Gastroesophageal sphincter (tissue), 4 donors: ENCODE data around the gene DRD2. TPM values are rescaled to one million over a fixed set of nuclear protein-coding genes. Genes with fewer than 3 reads are reported as not detected.

Source experiments
- ATAC-seq: fragments of 150-250 bp; one replicate; pipeline ENCODE4 v1.9.1; 2016; ENCODE audit warnings: mild to moderate bottlenecking, moderate library complexity
- H3K27ac ChIP-seq, 4 donors: fragments of 200-600 bp; sonication (generic) in 3 of 4; 1 replicate in 3 of 4; 2 replicates in 1 of 4; pipeline ENCODE4 v1.5.1; 2016 to 2019
- H3K27me3 ChIP-seq: fragments of 200-600 bp; sonication (generic); one replicate; pipeline ENCODE4 v1.5.1; 2019
- H3K36me3 ChIP-seq, 2 donors: fragments of 200-600 bp; sonication (generic); one replicate each; pipeline ENCODE4 v1.5.1; 2019; ENCODE audit warnings: control low read depth in 1 of 2
- H3K4me1 ChIP-seq, 3 donors: fragments of 200-600 bp; sonication (generic); 1 replicate in 2 of 3; 2 replicates in 1 of 3; pipeline ENCODE4 v1.5.1; 2016 to 2019; ENCODE audit warnings: control low read depth in 2 of 3
- H3K4me3 ChIP-seq, 2 donors: fragments of 200-600 bp; sonication (generic); one replicate each; pipeline ENCODE4 v1.5.1; 2019; ENCODE audit warnings: mild to moderate bottlenecking in 1 of 2, moderate library complexity in 1 of 2
- H3K9me3 ChIP-seq, 3 donors: fragments of 200-600 bp; sonication (generic); one replicate each; pipeline ENCODE4 v1.5.1; 2017 to 2019; ENCODE audit warnings: control low read depth in 2 of 3
- CTCF ChIP-seq, 4 experiments: fragments of 200-600 bp in 2 of 4; fragments of 450-650 bp in 2 of 4; sonication (generic) in 1 of 4; IDR thresholded peaks; one replicate each; pipeline ENCODE4 v1.5.1; 2017 to 2019; ENCODE audit warnings: antibody characterized with exemption in 4 of 4, mild to moderate bottlenecking in 2 of 4, moderate library complexity in 2 of 4
- EP300 ChIP-seq: sonication (generic); formaldehyde crosslinking; IDR thresholded peaks from one replicate; pipeline ENCODE4 v1.6.1; 2017; ENCODE audit warnings: antibody characterized with exemption, mild to moderate bottlenecking
- POLR2A ChIP-seq, 2 donors: fragments of 450-650 bp; IDR thresholded peaks; one replicate each; pipeline ENCODE4 v1.6.1; 2017; ENCODE audit warnings: antibody characterized with exemption in 2 of 2, mild to moderate bottlenecking in 2 of 2, moderate library complexity in 1 of 2
- POLR2AphosphoS5 ChIP-seq: sonication (generic); formaldehyde crosslinking; IDR thresholded peaks from one replicate; pipeline ENCODE4 v1.6.1; 2017; ENCODE audit warnings: antibody characterized with exemption
- WGBS, 2 donors: methylation state at CpG; one replicate each; pipeline ENCODE4 v1.1.5; 2018; ENCODE audit warnings: low coverage in 1 of 2; 5-methylcytosine and 5-hydroxymethylcytosine counted together
- total RNA-seq, 4 donors: library from RNA; depleted of rRNA; stranded (reverse); fragments of >200 nt; gene quantifications; one replicate each; pipeline ENCODE4 v1.1.0, GENCODE V29; 2016

The DRD2 gene
- total RNA-seq, 4 donors from 2014 or later, result 0.13 to 0.35 TPM; not detected in 2

- Histone ChIP-seq H3K4me1 (no peaks in the 10 kb centered on the region), H3K27me3 (no peaks in the 10 kb centered on the region), H3K36me3 (no peaks in the 10 kb centered on the region), H3K27ac (no peak overlapping the region), H3K9me3 (no peaks in the 10 kb centered on the region), H3K4me3 (no peak overlapping the region)
- 79 to 85% methylated on average over 2 to 9 of the region's 16 CpGs for WGBS, 2 donors
- no peak for ATAC-seq
- TF ChIP-seq POLR2AphosphoS5 (no peak), POLR2A (IDR thresholded peaks at IDR 0.05) (no peak), EP300 (no peak), CTCF (IDR thresholded peaks at IDR 0.05) (no peak)
Measured at GRCh38 chr11:113415343-113415742, 59.9 kb downstream of the DRD2 start.

- no peak for ATAC-seq
- no peaks in the 10 kb centered on the region for H3K36me3 ChIP-seq
- WGBS, 2 donors, result no CpG with 5 or more reads among the region's 9 CpGs
- H3K27me3 ChIP-seq, result no peaks in the 10 kb centered on the region
- H3K9me3 ChIP-seq, result no peaks in the 10 kb centered on the region
- TF ChIP-seq EP300 (no peak), CTCF (IDR thresholded peaks at IDR 0.05) (no peak), POLR2AphosphoS5 (no peak), POLR2A (IDR thresholded peaks at IDR 0.05) (no peak)
- H3K4me1 ChIP-seq, result no peaks in the 10 kb centered on the region
- H3K27ac ChIP-seq, result no peak overlapping the region
- H3K4me3 ChIP-seq, result no peak overlapping the region
Measured at GRCh38 chr11:113412675-113413074, 62.5 kb downstream of the DRD2 start.

GRCh38 chr11:113411536-113411935 is 63.7 kb downstream of the DRD2 start:
- no peak for ATAC-seq
- H3K4me1 ChIP-seq, result no peaks in the 10 kb centered on the region
- H3K9me3 ChIP-seq, result no peaks in the 10 kb centered on the region
- no peaks in the 10 kb centered on the region for H3K36me3 ChIP-seq
- no peaks in the 10 kb centered on the region for H3K27me3 ChIP-seq
- no peak overlapping the region for H3K4me3 ChIP-seq
- 80% methylated on average over 1 of the region's 3 CpGs; no CpG with 5 or more reads in 1 of the 2 donors for WGBS, 2 donors
- H3K27ac ChIP-seq, result no peak overlapping the region
- TF ChIP-seq POLR2A (IDR thresholded peaks at IDR 0.05) (no peak), CTCF (IDR thresholded peaks at IDR 0.05) (no peak), POLR2AphosphoS5 (no peak), EP300 (no peak)

- TF ChIP-seq EP300 (no peak), POLR2AphosphoS5 (no peak), POLR2A (IDR thresholded peaks at IDR 0.05) (no peak), CTCF (IDR thresholded peaks at IDR 0.05) (no peak)
- H3K4me1 ChIP-seq, result no peaks in the 10 kb centered on the region
- no peak overlapping the region for H3K4me3 ChIP-seq
- H3K36me3 ChIP-seq, result no peaks in the 10 kb centered on the region
- H3K27ac ChIP-seq, result no peak overlapping the region
- H3K27me3 ChIP-seq, result no peaks in the 10 kb centered on the region
- WGBS, 2 donors, result 85% methylated on average over 6 of the region's 21 CpGs; no CpG with 5 or more reads in 1 of the 2 donors
- H3K9me3 ChIP-seq, result no peaks in the 10 kb centered on the region
- no peak for ATAC-seq
Measured at GRCh38 chr11:113410414-113411135, 64.6 kb downstream of the DRD2 start.

- Histone ChIP-seq H3K36me3 (no peaks in the 10 kb centered on the region), H3K9me3 (no peaks in the 10 kb centered on the region), H3K27me3 (no peaks in the 10 kb centered on the region), H3K4me1 (no peaks in the 10 kb centered on the region), H3K4me3 (no peak overlapping the region), H3K27ac (no peak overlapping the region)
- TF ChIP-seq CTCF (IDR thresholded peaks at IDR 0.05) (no peak), EP300 (no peak), POLR2AphosphoS5 (no peak), POLR2A (IDR thresholded peaks at IDR 0.05) (no peak)
- ATAC-seq, result no peak
- WGBS, 2 donors, result 69% methylated on average over 3 of the region's 3 CpGs; no CpG with 5 or more reads in 1 of the 2 donors
Measured at GRCh38 chr11:113409526-113409925, 65.7 kb downstream of the DRD2 start.
